Panc1 (cell line): Measurements from ENCODE around the gene ASAP2. TPM values are rescaled to one million over a fixed set of nuclear protein-coding genes. Genes with fewer than 3 reads are reported as not detected.

Experiments
- ATAC-seq: fragments of 200-7000 bp; cut with Tn5 transposase; 2 replicates; pipeline ENCODE4 v1.9.1; 2020; ENCODE audit warnings: mild to moderate bottlenecking, moderate library complexity
- BruUV-seq: library from RNA; stranded (reverse); fragments of 400-500 nt; replicated peaks from 2 replicates; lab custom pipeline; 2021; lab: Mats Ljungman, UMichigan
- CTCF ChIA-PET: fragments of 300-600 bp; sonication (Branson Sonifier 250); formaldehyde crosslinking; loops from one replicate; lab custom pipeline; 2022; ENCODE audit warnings: antibody characterized with exemption; lab: Charles Lee
- POLR2A ChIA-PET: fragments of 300-600 bp; sonication (Branson Sonifier 250); formaldehyde crosslinking; loops from one replicate; lab custom pipeline; 2022; ENCODE audit warnings: antibody characterized with exemption; lab: Charles Lee
- DNase-seq: peaks from one replicate; pipeline ENCODE4 v3.0.0-alpha.2; 2010; ENCODE audit warnings: low read depth, low spot score
- H3K27ac ChIP-seq: 2 replicates; pipeline ENCODE4 v1.5.1; 2011; ENCODE audit warnings: mild to moderate bottlenecking, low read length, inconsistent platforms
- H3K27me3 ChIP-seq: fragments of 200-500 bp; sonication (Bioruptor generic); 2 replicates; pipeline ENCODE4 v1.6.0; 2014; ENCODE audit warnings: low read length, inconsistent platforms; ENCODE audit not compliant: control insufficient read depth, insufficient read depth
- H3K36me3 ChIP-seq: fragments of 200-500 bp; sonication (Bioruptor generic); 2 replicates; pipeline ENCODE4 v1.5.1; 2014; ENCODE audit warnings: inconsistent platforms, mild to moderate bottlenecking, low read length, moderate library complexity; ENCODE audit not compliant: control insufficient read depth, insufficient read depth
- H3K4me1 ChIP-seq: 2 replicates; pipeline ENCODE4 v1.5.1; 2011; ENCODE audit warnings: inconsistent platforms, mild to moderate bottlenecking, low read length, moderate library complexity; ENCODE audit not compliant: control insufficient read depth, insufficient read depth
- H3K4me3 ChIP-seq, 2 experiments: 2 replicates each; pipeline ENCODE4 v1.5.1; 2011 to 2012; ENCODE audit warnings: low read depth in 2 of 2, low read length in 2 of 2, mild to moderate bottlenecking in 2 of 2, inconsistent platforms in 1 of 2, moderate library complexity in 1 of 2
- H3K9me3 ChIP-seq: fragments of 200-500 bp; sonication (Bioruptor generic); 2 replicates; pipeline ENCODE4 v1.5.1; 2014; ENCODE audit warnings: low read depth, mild to moderate bottlenecking, inconsistent platforms, low read length, moderate library complexity; ENCODE audit not compliant: control insufficient read depth, insufficient read depth
- POLR2AphosphoS5 ChIP-seq: IDR thresholded peaks from 2 replicates; pipeline ENCODE4 v1.6.1; 2012; ENCODE audit warnings: mild to moderate bottlenecking, low read depth, low read length, moderate library complexity
- SIN3A ChIP-seq: IDR thresholded peaks from 2 replicates; pipeline ENCODE4 v1.6.1; 2012; ENCODE audit warnings: low read depth, mild to moderate bottlenecking, low read length, moderate library complexity, borderline replicate concordance; ENCODE audit not compliant: insufficient read depth
- TCF7L2 ChIP-seq: IDR thresholded peaks from 2 replicates; pipeline ENCODE4 v1.6.1; 2011; ENCODE audit warnings: mild to moderate bottlenecking, low read depth, low read length, inconsistent platforms
- in situ Hi-C: cut with HindIII; loops from 2 replicates; pipeline ENCODE4 v1.10.0; 2016; ENCODE audit warnings: low sequenced_read_pairs, low pct_unique_long_range_greater_than_20kb
- intact Hi-C: fragments of 100-400 bp; cut with micrococcal nuclease; formaldehyde crosslinking; loops from one replicate; pipeline ENCODE4 v1.10.0; 2022; ENCODE audit not compliant: unreplicated experiment
- total RNA-seq: library from RNA; stranded (reverse); gene quantifications from one replicate; pipeline ENCODE4 v1.2.1, GENCODE V29; 2021; ENCODE audit not compliant: unreplicated experiment
- TF ChIP-seq, protein P1 (sequence below): fragments of 450-650 bp; IDR thresholded peaks from 2 replicates; pipeline ENCODE4 v1.5.1; 2017; ENCODE audit warnings: mild to moderate bottlenecking
- TF ChIP-seq, protein P2 (sequence below), 2 experiments: IDR thresholded peaks; 2 replicates each; pipeline ENCODE4 v1.6.1; 2011 to 2012; ENCODE audit warnings: low read depth in 2 of 2, control low read depth in 1 of 2, low read length in 1 of 2, mild to moderate bottlenecking in 1 of 2, moderate library complexity in 1 of 2; ENCODE audit not compliant: insufficient read depth in 1 of 2

Gene ASAP2
- total RNA-seq, 1 experiment from 2014 or later = 107 TPM

DNA sequence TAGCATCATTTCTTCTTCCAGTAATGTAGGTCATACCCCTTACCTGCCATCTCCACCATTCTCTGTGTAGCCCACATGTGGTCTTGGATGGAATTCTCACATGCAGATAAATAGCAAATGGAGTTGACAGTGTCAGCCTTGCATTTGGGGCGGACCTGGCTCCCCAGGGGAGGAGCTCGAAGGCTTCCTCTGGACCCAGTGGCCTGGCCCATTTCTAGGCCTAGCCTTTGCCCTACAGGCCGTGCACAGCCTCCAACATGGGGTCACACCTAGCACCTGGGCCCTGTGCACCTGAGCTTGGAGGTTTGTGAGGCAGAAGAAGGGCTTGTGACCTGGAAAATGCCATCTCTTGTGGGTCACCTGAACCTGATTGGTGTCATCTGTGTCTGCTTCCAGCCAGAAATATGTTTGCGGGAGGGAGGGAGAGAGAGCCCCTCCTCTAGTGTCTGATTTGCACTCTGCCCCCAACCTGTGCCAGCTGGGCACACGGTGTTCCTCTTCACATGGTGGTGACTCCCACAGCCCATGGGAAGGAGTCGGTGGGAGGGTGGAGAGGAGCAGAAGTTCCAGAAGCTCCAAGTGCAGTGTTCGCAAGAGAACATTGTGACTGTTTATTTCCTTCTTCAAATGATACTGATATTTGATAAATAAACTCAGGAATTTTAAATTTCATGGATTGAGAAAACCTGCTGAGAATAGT is 183.7 kb downstream of the ASAP2 start:
- no peak for ATAC-seq
- in situ Hi-C loops = no loop called here

DNA sequence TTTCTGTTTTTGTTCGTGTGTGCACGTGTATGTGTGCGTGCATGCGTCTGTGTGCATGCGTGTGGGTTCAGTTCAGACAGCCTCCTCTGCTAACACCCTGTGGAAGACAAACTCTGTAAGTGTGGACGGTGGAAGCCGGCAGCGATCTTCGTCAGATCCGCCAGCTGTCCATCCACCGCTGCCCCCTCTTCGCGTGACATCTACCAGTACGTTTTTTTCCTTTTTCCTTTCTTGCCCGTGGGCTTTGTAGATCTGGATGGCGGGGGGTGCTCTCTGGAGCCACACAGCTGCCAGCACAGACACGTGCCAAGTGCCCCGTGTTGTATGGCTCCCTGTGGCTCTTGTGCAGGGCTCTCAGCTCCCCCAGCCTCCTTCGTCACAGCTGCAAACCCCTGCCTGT is 184.4 kb downstream of the ASAP2 start:
- TF ChIP-seq, protein P1, sequence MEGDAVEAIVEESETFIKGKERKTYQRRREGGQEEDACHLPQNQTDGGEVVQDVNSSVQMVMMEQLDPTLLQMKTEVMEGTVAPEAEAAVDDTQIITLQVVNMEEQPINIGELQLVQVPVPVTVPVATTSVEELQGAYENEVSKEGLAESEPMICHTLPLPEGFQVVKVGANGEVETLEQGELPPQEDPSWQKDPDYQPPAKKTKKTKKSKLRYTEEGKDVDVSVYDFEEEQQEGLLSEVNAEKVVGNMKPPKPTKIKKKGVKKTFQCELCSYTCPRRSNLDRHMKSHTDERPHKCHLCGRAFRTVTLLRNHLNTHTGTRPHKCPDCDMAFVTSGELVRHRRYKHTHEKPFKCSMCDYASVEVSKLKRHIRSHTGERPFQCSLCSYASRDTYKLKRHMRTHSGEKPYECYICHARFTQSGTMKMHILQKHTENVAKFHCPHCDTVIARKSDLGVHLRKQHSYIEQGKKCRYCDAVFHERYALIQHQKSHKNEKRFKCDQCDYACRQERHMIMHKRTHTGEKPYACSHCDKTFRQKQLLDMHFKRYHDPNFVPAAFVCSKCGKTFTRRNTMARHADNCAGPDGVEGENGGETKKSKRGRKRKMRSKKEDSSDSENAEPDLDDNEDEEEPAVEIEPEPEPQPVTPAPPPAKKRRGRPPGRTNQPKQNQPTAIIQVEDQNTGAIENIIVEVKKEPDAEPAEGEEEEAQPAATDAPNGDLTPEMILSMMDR = no peak
- TF ChIP-seq, protein P2, sequence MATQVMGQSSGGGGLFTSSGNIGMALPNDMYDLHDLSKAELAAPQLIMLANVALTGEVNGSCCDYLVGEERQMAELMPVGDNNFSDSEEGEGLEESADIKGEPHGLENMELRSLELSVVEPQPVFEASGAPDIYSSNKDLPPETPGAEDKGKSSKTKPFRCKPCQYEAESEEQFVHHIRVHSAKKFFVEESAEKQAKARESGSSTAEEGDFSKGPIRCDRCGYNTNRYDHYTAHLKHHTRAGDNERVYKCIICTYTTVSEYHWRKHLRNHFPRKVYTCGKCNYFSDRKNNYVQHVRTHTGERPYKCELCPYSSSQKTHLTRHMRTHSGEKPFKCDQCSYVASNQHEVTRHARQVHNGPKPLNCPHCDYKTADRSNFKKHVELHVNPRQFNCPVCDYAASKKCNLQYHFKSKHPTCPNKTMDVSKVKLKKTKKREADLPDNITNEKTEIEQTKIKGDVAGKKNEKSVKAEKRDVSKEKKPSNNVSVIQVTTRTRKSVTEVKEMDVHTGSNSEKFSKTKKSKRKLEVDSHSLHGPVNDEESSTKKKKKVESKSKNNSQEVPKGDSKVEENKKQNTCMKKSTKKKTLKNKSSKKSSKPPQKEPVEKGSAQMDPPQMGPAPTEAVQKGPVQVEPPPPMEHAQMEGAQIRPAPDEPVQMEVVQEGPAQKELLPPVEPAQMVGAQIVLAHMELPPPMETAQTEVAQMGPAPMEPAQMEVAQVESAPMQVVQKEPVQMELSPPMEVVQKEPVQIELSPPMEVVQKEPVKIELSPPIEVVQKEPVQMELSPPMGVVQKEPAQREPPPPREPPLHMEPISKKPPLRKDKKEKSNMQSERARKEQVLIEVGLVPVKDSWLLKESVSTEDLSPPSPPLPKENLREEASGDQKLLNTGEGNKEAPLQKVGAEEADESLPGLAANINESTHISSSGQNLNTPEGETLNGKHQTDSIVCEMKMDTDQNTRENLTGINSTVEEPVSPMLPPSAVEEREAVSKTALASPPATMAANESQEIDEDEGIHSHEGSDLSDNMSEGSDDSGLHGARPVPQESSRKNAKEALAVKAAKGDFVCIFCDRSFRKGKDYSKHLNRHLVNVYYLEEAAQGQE (IDR thresholded peaks at IDR 0.05; ENCODE audit: insufficient read depth in 1 of 2, low read depth in 2 of 2, low read length in 1 of 2) = no peak
- TF ChIP-seq TCF7L2 (no peak), POLR2AphosphoS5 (no peak), SIN3A (no peak)
- no peaks in the 10 kb centered on the region for H3K27me3 ChIP-seq
- no peak for DNase-seq
- BruUV-seq = no TSS peak
- H3K36me3 ChIP-seq = peaks cover 19% of the 10 kb centered on the region
- intact Hi-C loops = no loop called here
- H3K4me1 ChIP-seq = no peaks in the 10 kb centered on the region; the same call in 1 of the 2 replicates
- ChIA-PET POLR2A (no interaction called here), CTCF (no interaction called here)
- in situ Hi-C loops = no loop called here
- H3K9me3 ChIP-seq = no peaks in the 10 kb centered on the region
- no peak for ATAC-seq
- no peak overlapping the region for H3K27ac ChIP-seq
- H3K4me3 ChIP-seq = no peak overlapping the region

More for the DNA sequence above, 183.7 kb downstream of the ASAP2 start:
- no peak for DNase-seq
- intact Hi-C loops = no loop called here
- no TSS peak for BruUV-seq
- TF ChIP-seq SIN3A (no peak), POLR2AphosphoS5 (no peak)
- TF ChIP-seq, protein P1 = no peak
- ChIA-PET POLR2A (no interaction called here), CTCF (no interaction called here)
- no peak overlapping the region for H3K27ac ChIP-seq
- H3K9me3 ChIP-seq = no peaks in the 10 kb centered on the region
- H3K4me3 ChIP-seq = no peak overlapping the region
- H3K36me3 ChIP-seq = peaks cover 20% of the 10 kb centered on the region
- no peaks in the 10 kb centered on the region; the same call in 1 of the 2 replicates for H3K4me1 ChIP-seq
- no peaks in the 10 kb centered on the region for H3K27me3 ChIP-seq
